ENCODE data around the gene DDX42.
A peak's percentile ranks its signal among the peaks of the same experiment; 100 is the strongest.

DDX42 gene

DNA sequence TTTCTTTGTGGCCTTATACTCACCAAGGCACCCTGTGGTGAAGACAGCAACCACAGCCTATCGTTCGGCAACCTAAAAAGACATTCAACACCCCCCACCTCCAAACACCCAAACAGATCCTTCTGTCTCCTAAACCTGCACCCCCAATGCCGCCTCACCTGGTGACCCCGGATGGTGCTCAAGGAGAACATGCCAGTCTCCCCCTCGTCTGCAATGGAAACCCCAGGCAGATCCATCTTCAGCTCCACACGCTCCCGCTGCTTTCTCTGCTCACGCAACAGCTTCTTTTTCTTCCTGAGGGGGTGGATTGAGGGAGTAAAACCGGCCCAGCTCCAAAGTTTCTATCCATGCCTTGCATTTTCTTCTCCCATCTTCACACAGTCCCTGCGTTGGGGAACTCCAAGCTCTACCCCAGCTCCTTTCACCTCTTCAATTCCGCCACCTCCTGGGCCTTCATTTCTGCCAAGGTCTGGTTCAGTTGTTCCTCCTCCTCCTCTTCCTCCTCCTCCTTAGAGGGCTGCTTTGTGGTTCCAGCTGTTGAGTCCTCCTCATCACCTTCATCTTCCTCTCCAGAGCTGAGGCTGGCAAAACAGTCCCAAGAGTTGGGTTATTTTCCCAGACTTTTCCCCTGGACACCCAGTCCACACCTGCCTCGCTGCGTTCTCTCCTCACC is 49.8 kb downstream of the DDX42 start:
- no peak for DNase-seq

DNA sequence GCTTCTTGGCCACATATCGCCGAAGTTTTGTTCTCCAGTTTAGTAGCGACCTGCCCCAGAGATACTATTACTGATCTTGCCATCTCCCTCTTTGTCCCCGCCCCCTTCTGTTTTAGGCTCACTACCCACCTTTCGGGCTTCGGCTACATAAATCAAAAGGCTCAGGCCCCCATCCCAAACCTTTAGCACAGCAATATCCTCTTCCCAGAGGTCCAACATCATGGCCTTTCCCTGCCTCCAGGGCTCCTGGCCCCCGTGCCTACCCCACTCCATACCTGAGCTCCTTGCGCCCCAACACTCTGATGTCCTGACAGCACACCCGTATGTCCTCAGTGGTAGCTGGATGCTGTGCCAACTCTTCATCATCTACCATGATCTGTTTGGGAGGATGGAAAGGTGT is 50.4 kb downstream of the DDX42 start:
- DNase-seq: no peak

DNA sequence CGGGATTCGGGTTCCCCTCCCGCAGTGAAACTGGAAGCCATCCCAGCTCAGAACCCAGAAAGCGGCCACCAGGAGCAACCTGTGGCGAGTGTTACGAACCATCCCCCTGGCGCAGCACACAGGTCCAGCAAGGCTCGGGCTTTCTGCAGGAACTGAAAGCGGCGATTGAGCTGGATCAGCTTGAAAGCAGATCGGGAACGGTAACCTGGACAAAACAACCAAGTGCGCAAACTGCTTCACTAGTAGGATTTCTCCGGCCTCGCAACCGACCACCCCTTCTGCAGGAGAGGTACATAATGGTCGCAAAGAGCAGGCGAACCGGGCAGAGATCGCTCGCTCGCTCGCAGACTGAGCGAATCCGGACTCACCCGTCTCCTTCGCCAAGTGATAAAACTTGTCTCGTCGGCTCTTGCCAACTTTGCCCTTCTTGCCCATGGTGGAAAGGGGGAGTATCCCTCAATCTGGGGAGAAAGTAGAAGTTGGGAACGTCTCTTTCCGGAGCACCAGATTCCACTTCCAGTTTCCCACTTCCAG is 52.6 kb downstream of the DDX42 start:
- no peak for DNase-seq

DNA sequence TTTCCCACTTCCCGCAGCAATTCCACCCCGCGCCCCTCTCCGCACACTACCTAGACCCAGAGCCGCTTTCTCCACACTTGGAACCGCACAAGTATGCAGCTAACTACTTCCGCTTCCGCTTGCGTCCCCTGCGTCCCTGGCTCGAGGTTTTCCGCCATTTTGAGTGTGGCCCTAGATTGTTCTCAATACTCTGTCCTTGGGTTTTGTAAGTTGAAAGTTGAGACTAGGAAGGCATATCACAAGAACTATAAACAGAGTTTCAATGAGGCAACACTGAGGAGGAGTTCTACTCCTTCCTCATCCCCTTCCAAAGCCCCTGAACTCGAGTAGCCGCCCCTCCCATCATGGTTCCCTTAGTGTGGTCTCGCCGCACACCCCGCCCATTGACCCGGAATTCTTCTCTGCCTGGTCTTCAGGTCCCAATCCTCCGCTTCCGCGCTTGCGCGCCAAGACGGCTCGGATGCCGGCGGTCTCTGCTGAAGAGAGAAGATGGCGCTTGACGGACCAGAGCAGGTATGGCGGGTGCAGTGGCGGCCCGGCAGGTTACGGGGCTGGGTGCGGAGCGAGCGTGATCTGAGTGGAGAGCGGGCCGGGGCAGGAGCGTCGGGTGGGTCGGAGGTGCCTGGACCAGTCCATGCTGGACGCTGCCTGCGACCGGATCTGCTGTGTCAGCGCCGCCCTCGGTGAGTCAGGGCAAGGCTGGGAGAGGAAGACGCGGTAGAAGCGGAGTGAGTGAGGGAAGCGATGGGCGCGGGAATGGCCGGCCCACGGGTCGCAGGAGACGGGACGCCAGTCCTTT is 53.2 kb downstream of the DDX42 start, which contains the start of the genes FTSJ3 and PSMC5:
TSS of gene FTSJ3 (minus strand) at position 662 of the 799 bp plus-strand sequence. CDS start 761 bp downstream, outside the sequence.
TSS of gene PSMC5 (plus strand) at position 430 of the 799 bp plus-strand sequence. CDS start at position 490, 60 bp downstream.
- DNase-seq: peak; percentile 76

DNA sequence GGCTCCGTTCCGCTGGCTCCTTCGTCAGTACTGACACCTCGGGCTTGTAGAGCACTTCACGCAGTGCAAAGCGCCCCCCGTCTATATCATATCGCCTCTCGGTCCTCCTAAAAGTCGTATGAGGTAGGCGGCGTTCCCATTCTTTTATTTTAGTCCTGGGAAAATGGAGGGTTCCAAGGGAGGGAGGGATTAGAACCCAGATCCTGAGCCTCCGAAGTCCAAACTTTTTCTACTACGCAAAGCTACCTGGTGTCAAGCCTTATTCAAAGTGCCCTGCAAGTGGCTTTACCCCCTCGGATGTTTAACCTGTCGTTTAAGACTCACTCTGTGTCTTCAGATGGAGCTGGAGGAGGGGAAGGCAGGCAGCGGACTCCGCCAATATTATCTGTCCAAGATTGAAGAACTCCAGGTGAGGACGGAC is 53.8 kb downstream of the DDX42 start:
- no peak for DNase-seq

DNA sequence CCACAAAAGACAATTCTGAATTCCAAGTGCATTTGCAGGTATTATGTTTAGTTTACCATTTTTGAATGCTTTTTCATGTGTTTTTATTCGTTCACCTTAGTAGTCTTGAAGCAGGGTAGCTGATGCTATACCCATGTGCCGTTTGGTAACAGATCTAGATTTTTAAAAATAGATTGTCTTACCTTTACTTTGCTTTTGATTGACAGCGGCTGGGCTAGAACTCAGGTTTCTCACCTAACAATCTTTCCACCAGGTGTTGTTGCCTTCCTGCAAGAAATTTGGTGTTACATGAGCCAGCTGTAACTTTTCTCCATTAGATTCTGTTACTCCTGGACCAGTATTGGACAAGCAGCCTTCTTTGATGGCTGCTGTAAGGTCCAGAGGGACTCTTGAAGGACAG is 55.0 kb downstream of the DDX42 start:
- no peak for DNase-seq

DNA sequence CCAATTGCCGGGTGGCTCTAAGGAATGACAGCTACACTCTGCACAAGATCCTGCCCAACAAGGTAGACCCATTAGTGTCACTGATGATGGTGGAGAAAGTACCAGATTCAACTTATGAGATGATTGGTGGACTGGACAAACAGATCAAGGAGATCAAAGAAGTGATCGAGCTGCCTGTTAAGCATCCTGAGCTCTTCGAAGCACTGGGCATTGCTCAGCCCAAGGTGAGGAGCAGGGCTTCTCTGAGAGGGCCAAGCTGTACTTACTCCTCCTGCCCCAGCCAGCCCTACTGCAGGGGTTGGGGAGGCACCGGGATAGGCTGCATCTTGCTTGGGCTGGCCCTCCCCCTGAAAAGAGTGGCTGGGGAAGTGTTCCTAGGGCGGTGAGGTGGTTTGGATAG is 56.3 kb downstream of the DDX42 start:
- DNase-seq: no peak

DNA sequence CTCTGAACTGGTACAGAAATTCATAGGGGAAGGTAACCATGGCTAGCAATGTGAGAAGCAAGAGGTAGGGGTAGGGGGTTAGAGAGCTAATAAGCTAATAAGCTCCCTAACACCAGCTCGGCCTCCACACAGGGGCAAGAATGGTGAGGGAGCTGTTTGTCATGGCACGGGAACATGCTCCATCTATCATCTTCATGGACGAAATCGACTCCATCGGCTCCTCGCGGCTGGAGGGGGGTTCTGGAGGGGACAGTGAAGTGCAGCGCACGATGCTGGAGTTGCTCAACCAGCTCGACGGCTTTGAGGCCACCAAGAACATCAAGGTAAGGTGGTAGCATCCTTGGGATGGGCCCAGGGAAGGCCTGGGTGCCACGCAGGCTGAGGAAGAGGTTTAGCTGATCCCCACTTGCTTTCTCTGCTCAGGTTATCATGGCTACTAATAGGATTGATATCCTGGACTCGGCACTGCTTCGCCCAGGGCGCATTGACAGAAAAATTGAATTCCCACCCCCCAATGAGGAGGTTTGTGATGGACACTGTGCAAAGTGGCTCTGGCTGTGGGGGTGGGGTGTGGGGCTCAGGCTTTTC is 57.0 kb downstream of the DDX42 start:
- no peak for DNase-seq

DNA sequence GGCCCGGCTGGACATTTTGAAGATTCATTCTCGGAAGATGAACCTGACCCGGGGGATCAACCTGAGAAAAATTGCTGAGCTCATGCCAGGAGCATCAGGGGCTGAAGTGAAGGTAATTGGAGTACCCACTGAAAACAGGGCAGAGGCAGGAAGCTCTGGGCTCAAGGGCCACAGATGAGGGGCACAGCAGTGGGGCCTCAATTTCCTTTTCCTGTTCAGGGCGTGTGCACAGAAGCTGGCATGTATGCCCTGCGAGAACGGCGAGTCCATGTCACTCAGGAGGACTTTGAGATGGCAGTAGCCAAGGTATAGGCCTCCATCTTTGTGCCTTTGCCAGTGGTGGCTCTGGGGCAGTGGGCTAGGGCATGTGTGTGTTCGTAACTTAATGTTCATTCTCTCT is 57.5 kb downstream of the DDX42 start:
- DNase-seq: no peak

DNA sequence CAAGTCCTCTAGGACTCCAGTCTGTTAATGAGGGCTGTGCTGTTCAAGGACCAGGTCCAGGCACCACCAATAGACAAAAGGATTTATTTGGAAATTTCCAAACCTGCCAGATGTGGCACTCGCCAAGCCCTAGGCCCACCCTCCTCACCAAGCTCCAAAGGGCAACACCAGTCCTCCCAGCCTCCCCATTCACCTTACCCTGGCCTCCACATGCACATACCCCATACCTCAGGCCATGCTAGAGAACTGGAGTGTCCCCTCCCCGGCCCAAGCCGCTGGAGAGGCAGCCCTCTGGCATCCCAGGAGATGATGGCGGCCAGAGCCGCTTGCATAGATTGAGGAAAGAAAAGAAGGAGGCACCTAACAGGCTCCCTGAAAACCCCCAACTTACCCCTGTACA is 58.0 kb downstream of the DDX42 start:
- DNase-seq: no peak

DNA sequence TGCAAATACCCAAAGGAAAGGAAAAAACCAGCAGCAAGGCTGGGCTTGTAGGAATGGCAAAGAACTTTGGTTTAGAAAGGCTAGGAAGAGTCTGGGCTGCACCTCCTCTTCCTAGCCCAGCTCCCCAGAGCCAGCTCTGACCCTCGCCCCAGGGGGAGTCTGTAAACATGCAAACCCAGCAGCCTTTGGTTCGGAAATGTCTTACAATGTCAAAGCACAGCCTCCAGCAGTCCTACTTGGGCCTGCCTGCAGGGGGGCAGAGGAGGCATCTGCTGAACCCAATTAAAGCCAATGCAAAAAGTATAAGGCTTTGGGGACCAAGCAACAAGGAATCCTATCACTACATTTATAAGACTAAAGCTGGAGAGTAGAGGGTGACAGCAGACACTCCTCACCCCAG is 58.5 kb downstream of the DDX42 start:
- no peak for DNase-seq

DNA sequence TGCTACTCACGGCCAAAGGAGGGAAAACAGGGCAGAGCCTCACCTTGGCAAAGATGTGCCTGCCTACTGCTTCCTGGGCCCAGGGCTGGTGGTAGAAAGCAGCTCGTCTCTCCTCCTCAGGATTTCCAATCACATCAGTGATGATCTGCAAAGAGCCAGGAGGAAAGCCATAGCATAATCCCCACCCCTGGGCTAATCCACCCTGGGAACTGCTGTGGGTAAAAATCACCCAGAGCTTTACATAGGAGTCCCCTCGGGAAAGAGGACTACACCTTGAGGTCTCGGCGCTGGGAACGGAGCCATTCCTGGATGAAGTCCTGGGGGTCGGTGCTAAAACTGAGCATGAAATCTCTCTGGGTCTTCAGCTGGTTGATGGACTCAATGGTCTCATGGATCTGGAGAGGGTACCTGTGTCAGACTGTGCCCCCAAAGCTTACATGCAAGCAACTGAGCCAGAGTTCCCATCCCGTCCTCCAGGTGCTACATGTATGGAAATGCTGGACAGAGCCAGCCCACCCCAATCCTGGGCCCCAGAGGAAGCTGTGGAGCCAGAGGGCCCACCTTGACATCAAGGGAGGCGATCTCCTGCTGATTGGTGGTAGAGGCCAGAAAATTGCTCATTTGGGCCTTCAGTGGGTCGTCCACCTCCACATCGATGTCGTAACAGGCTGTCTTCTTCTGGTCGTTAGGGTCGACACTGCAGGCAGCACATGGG is 59.2 kb downstream of the DDX42 start:
- DNase-seq: no peak

DNA sequence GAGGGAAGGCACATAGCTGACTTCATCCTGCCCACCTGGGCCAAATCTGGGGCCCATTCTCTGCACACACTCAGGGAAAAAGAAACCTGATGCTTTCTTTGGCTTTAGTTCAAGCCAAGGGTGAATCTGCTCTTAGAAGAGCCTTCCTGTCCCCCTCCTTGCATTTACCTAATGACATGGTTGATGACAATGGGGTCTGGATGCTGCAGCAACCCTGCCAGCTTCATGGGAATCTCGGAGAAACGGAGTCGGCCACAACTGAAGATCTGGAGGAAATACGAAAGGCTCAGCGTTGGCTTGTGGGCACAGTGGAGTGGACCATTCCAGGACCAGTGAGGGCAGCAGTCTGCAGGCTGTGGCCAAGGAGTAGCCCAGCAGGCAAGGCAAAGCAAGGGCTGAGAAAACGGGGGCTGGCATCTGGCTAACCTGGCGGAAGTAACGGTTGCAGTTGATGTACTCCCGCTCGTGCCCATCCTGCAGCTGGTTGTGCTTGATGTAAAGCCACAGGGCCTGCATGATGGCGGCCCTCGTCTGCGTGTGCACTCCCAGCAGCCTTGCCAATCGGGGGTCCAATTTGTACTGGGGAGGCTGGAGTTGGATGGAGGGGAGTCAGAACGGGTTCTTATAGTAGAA is 59.9 kb downstream of the DDX42 start:
- DNase-seq: no peak

DNA sequence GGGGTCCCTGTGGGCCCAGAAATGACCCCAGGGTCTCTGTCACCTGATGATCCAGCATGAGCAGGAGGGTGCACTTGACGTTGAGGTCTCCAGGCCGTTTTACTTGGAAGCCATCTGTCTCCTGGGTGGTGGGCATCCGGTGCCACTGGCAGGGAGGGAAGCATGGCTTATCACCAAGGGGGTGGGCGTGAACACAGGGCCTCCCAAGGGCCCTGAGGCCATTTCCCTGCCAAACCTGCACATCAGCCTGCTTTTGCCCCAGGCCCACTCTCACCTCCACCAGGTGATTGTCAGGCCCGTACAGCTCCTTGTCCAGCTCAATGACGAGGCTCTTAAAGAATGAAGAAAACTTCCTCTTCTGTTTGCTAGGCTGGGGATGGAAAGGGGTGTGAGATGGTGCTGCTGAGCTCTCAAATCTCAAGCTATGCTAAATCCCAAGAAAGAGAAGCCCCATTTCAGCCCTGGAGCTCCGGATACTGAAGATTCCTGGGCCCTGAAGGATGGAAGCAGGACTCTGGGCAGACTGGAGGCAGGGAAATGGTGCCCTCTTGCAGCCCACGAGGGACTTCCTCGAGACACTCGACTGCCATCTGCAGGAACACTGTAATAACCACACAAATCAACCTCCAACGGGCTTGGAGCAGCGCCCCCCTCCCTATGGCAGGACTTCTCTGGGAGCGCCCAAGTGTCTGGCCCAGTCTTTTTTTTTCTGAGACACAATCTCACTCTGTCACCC is 60.6 kb downstream of the DDX42 start:
- DNase-seq: no peak

DNA sequence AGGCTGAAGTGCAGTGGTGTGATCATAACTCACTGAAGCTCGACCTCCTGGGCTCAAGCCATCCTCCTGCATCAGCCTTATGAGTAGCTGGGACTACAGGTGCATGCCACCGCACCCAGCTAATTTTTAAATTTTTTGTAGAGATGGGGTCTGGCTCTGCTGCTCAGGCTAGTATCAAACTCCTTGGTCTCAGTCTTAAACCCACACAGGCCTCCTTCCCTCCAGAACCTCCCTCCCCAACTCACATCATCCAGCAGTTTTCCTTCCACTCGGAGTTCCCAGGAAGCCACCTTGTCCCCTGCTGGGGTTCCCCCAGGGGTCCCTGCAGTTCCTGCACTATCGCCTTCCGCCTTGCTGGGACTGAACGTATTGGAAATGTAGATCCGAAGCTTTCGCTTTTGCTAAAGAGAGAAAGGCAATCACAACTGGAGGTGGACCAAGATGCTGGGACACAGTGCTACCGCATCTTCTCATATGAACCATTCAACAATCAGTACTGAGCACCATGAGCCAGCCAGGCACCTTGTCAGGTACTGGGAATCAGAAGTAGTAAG is 61.3 kb downstream of the DDX42 start:
- DNase-seq: no peak

DNA sequence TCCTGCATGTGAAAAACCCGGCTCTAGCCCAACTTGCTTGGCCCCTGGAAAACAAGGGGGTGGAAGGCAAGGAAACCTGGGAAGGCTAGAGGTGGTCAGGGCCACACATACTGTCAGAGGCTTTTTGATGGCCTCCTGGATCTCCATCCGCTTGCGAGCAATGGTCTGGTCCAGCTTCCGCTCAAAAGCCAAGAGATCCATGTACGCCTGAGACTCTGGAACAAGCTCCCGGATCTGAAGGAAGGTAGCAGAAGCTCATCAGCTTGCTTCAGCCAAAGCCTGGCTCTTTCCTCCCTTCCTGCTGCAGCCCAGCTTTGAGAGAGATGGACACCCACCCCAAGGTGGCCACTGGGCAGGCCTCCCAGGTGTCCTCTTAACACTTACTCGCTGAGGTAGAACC is 62.8 kb downstream of the DDX42 start:
- no peak for DNase-seq

DNA sequence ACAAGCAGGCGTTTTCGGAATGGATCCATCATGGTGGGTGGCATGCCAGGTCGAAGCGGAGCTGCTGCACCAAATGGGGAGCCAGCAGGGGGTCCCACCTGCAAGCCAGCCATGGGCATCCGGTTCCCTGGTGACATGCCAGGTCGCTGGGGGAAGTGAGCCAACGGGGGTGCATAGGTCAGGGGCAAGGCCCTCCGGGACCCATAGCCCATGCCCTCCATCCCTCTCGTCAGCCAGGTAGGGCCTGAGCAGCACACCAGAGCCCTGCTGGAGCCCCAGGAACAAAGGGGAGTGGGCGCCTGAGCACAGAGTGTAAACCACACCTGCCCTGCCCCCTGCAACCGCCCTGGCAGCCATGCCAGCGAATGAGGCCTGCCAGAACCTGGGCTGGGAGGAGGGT is 63.5 kb downstream of the DDX42 start:
- no peak for DNase-seq

DNA sequence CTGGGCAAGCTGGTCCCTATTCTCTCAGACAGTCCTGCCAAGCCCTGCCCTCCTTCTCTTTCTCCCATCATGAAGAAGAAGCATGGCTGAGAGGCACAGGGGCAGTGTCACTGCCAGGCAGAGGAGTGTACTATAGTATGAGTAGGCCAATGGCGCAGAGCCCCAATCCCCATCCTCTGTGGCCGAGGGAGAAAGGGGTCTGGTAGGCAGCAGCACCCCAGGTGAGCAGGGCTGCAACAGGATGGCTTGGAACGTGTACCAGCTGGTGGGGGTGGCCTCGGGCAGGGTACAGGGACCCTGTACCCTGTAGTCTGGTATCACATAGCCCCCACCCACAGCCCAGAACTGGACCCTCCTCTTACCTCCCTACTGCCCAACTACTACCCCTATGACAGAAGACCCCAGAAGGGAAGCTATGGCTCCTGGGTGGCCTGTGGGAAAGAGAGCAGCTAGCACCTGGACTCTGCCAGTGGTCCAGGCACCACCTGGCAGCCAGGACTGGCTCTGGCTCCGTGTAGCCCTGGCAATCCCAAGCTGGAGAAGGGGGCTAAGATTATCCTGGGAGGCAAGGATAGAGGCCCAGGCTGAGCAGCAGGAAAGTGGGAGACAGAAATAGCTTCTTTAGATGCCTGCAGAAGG is 64.1 kb downstream of the DDX42 start:
- DNase-seq: no peak

DNA sequence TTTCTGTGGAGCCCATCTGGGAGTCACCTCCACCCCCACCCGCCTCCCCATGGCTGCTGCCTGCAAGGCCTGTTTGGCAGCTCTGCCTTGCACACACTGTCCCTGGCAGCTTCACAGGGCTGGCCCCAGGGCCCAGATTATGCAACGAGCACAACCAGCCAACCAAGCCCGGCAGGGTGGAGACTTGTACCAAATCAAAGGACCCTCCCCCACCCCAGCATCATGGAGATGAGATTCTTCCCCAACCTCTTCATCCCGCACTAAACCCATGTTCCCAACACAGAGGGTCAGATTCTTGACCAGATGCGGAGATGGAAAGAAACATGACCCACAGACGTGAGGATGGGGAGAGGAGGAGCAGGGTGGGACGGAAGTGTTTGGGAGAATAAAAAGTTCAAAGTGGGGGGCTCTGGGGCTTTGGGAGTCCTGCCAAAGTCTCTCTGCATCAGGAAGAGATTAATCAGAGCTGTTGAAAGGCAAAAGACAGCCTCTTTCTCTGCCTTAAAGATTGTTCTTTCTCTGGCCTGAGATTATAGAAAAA is 64.7 kb downstream of the DDX42 start:
- no peak for DNase-seq

DNA sequence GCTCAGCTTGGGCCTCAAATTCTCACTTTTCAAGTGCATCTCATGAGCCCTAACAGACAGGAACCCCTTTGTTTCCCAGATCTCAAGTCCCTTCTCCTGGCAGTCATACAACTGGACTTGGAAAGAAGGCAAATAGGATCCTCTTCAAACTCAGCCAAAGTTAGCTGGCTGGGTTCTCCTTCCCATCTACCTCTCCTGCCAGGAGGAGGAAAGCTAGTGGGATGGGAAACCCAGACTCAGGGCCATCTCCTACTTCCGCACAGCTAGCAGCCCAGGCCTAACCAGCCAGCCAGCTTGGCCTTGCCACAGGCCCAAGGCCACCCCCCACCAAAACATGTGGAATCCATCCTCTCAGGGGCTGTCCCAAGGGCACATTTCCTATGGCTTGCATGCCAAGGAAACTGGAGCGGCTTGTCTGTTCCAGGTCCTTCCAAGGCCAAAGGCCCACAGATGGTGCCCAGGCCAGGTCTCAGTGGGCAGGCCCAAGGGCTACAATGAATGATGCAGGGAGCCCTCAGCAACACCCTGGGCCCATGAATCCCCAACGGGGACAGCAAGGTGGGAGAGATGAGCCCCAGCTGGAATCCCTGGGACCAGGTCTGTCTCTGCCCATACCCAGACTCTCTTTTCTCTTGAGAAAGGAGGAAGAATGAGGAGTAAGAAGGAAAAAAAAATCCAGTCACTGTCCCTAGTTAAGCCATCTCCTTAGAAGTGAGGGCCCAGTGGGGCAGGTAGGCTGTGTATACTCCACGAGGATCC is 66.8 kb downstream of the DDX42 start:
- DNase-seq: no peak

Measured in GOT3 (cell line).